ENCODE measurements around the gene SNRNP200.
A peak's percentile ranks its signal among the peaks of the same experiment; 100 is the strongest.

Gene SNRNP200

DNA sequence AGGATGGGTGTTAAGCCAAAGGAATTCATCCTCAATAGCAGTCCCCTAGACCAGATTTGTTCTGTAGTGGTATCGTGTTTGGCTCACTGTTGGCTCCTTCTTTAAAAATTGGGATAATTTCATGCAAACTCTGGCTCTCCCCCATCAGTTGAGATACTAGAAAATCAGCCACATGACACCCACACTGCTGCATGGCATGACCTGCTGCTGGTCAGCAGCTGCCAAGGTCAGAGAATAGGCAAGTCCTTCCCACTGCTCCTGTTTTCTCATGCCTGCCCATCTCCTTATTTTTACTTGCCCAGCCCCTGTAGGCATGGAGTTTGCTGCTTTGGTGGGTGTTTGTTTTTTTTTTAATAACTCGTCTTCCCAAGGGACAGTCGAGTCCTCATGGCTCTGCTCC, 1.0 kb upstream of the SNRNP200 start:
- Histone ChIP-seq H3K4me2 (ENCODE audit: low read depth, low read length) (peak overlapping the region; percentile 77), H4K20me1 (ENCODE audit: insufficient read depth, low read length) (no peaks in the 10 kb centered on the region), H3K79me2 (ENCODE audit: low read length) (peaks cover 51% of the 10 kb centered on the region), H3K4me3 (ENCODE audit: low read length) (peak overlapping the region; percentile 85), H3K9me3 (replicated peaks; ENCODE audit: insufficient read depth, low read length) (no peaks in the 10 kb centered on the region), H3K9ac (ENCODE audit: low read length) (peak overlapping the region; percentile 87), H3K4me1 (ENCODE audit: low read length) (peaks cover 16% of the 10 kb centered on the region), H3F3A (ENCODE audit: insufficient read depth, low read length) (no peaks in the 10 kb centered on the region), H3K9me2 (replicated peaks; ENCODE audit: insufficient read depth, low read length) (no peaks in the 10 kb centered on the region), H3K27me3 (replicated peaks; ENCODE audit: insufficient read depth, low read length) (no peaks in the 10 kb centered on the region), H3K27ac (ENCODE audit: low read length) (peak overlapping the region; percentile 50; the same call in 1 of the 2 replicates), H2AFZ (ENCODE audit: low read length) (peak overlapping the region; percentile 57), H3K36me3 (replicated peaks; ENCODE audit: insufficient read depth, low read length) (peaks cover 7% of the 10 kb centered on the region; the same call in 1 of the 2 replicates)
- no peak for DNase-seq
- TF ChIP-seq, protein P1, sequence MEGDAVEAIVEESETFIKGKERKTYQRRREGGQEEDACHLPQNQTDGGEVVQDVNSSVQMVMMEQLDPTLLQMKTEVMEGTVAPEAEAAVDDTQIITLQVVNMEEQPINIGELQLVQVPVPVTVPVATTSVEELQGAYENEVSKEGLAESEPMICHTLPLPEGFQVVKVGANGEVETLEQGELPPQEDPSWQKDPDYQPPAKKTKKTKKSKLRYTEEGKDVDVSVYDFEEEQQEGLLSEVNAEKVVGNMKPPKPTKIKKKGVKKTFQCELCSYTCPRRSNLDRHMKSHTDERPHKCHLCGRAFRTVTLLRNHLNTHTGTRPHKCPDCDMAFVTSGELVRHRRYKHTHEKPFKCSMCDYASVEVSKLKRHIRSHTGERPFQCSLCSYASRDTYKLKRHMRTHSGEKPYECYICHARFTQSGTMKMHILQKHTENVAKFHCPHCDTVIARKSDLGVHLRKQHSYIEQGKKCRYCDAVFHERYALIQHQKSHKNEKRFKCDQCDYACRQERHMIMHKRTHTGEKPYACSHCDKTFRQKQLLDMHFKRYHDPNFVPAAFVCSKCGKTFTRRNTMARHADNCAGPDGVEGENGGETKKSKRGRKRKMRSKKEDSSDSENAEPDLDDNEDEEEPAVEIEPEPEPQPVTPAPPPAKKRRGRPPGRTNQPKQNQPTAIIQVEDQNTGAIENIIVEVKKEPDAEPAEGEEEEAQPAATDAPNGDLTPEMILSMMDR (IDR thresholded peaks at IDR 0.05; ENCODE audit: low read length) = no peak
- TF ChIP-seq EZH2phosphoT487 (IDR thresholded peaks at IDR 0.05; ENCODE audit: low read length) = no peak

GRCh38 chr2:96305979-96306308, 598 bp upstream of the SNRNP200 start:
- H3K36me3 ChIP-seq (replicated peaks; ENCODE audit: insufficient read depth, low read length) = peaks cover 11% of the 10 kb centered on the region; the same call in 1 of the 2 replicates
- H3K9ac ChIP-seq (ENCODE audit: low read length) = peak overlapping the region; percentile 87
- H3K27me3 ChIP-seq (replicated peaks; ENCODE audit: insufficient read depth, low read length) = no peaks in the 10 kb centered on the region
- H3K4me1 ChIP-seq (ENCODE audit: low read length) = peaks cover 16% of the 10 kb centered on the region
- peak overlapping the region; percentile 85 for H3K4me3 ChIP-seq (ENCODE audit: low read length)
- H2AFZ ChIP-seq (ENCODE audit: low read length) = peak overlapping the region; percentile 57
- no peaks in the 10 kb centered on the region for H4K20me1 ChIP-seq (ENCODE audit: insufficient read depth, low read length)
- H3K27ac ChIP-seq (ENCODE audit: low read length) = peak overlapping the region; percentile 50; the same call in 1 of the 2 replicates
- H3K9me2 ChIP-seq (replicated peaks; ENCODE audit: insufficient read depth, low read length) = no peaks in the 10 kb centered on the region
- peak; percentile 22 for DNase-seq
- no peaks in the 10 kb centered on the region for H3F3A ChIP-seq (ENCODE audit: insufficient read depth, low read length)
- H3K9me3 ChIP-seq (replicated peaks; ENCODE audit: insufficient read depth, low read length) = no peaks in the 10 kb centered on the region
- no peak for TF ChIP-seq EZH2 (optimal IDR thresholded peaks at IDR 0.05; ENCODE audit: low read depth, low read length)
- no peak for TF ChIP-seq EZH2phosphoT487 (IDR thresholded peaks at IDR 0.05; ENCODE audit: low read length)
- TF ChIP-seq, protein P1 (IDR thresholded peaks at IDR 0.05; ENCODE audit: low read length) = no peak
- peaks cover 55% of the 10 kb centered on the region for H3K79me2 ChIP-seq (ENCODE audit: low read length)
- H3K4me2 ChIP-seq (ENCODE audit: low read depth, low read length) = peak overlapping the region; percentile 77

DNA sequence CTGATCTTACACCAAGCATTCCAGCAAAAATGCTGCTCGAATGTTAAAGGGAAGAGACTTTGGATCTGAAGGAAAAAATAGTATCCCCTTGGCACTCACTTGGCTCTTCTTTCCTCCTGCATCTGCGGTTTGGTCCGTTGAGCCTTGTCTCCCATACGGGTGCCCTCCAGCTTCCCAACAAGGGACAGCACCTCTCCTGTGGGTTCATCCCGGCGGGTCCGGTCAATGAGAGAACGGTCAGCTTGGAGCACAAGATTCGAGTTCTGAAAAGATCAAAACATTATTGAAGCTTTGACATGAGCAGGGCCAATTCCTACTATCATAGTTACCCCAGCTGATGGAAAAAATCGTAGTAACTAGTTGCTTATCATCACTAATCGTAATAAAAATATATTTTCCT, 740 bp downstream of the SNRNP200 start:
- no peak overlapping the region; the same call in 1 of the 2 replicates for H3K27ac ChIP-seq (ENCODE audit: low read length)
- no peak for DNase-seq
- peaks cover 16% of the 10 kb centered on the region for H3K4me1 ChIP-seq (ENCODE audit: low read length)
- no peaks in the 10 kb centered on the region for H3K9me2 ChIP-seq (replicated peaks; ENCODE audit: insufficient read depth, low read length)
- H3K79me2 ChIP-seq (ENCODE audit: low read length) = peaks cover 65% of the 10 kb centered on the region
- H3K36me3 ChIP-seq (replicated peaks; ENCODE audit: insufficient read depth, low read length) = peaks cover 12% of the 10 kb centered on the region
- peak overlapping the region; percentile 88 for H3K4me2 ChIP-seq (ENCODE audit: low read depth, low read length)
- no peaks in the 10 kb centered on the region for H3K27me3 ChIP-seq (replicated peaks; ENCODE audit: insufficient read depth, low read length)
- H3F3A ChIP-seq (ENCODE audit: insufficient read depth, low read length) = no peaks in the 10 kb centered on the region
- H3K4me3 ChIP-seq (ENCODE audit: low read length) = peak overlapping the region; percentile 85
- TF ChIP-seq EZH2phosphoT487 (IDR thresholded peaks at IDR 0.05; ENCODE audit: low read length) (no peak), EZH2 (optimal IDR thresholded peaks at IDR 0.05; ENCODE audit: low read depth, low read length) (no peak)
- TF ChIP-seq, protein P1 (IDR thresholded peaks at IDR 0.05; ENCODE audit: low read length) = no peak
- no peak overlapping the region for H2AFZ ChIP-seq (ENCODE audit: low read length)
- peak overlapping the region; percentile 87 for H3K9ac ChIP-seq (ENCODE audit: low read length)
- H3K9me3 ChIP-seq (replicated peaks; ENCODE audit: insufficient read depth, low read length) = no peaks in the 10 kb centered on the region
- H4K20me1 ChIP-seq (ENCODE audit: insufficient read depth, low read length) = no peaks in the 10 kb centered on the region
